GM12878 (cell line): ENCODE results near the gene DCLK2. TPM values are rescaled to one million over a fixed set of nuclear protein-coding genes. Genes with fewer than 3 reads are reported as not detected.

Source experiments
- ATAC-seq: fragments of 200-7000 bp; cut with Tn5 transposase; 3 replicates; pipeline ENCODE4 v1.9.1; 2020; ENCODE audit warnings: mild to moderate bottlenecking, moderate library complexity
- BruUV-seq: library from RNA; stranded (reverse); fragments of 400-500 nt; replicated peaks from 2 replicates; lab custom pipeline; 2021; lab: Mats Ljungman, UMichigan
- CTCF ChIA-PET: fragments of 300-600 bp; sonication (Branson Sonifier 250); formaldehyde crosslinking; extraction: SDS; loops from one replicate; lab custom pipeline; 2021; ENCODE audit warnings: inconsistent platforms; lab: Yijun Ruan, JAX
- POLR2A ChIA-PET: fragments of 350-600 bp; formaldehyde crosslinking; extraction: SDS; loops from one replicate; lab custom pipeline; 2021; ENCODE audit warnings: inconsistent platforms; lab: Charles Lee
- RAD21 ChIA-PET: fragments of 300-600 bp; sonication (Branson Sonifier 250); formaldehyde crosslinking; loops from one replicate; lab custom pipeline; 2023; ENCODE audit warnings: antibody characterized with exemption; ENCODE audit not compliant: unreplicated experiment; lab: Charles Lee
- SMC1A ChIA-PET: fragments of 300-600 bp; sonication (Branson Sonifier 250); formaldehyde crosslinking; loops from one replicate; lab custom pipeline; 2023; ENCODE audit not compliant: unreplicated experiment, uncharacterized antibody; lab: Charles Lee
- DNase-seq: peaks from one replicate; pipeline ENCODE4 v3.0.0-alpha.2; 2011; ENCODE audit warnings: low read depth, low spot score
- FAIRE-seq: peaks from 3 replicates; lab custom pipeline; 2011; peaks lifted over from hg19 to GRCh38; lab: Jason Lieb, UNC
- H2AFZ ChIP-seq: 2 replicates; pipeline ENCODE4 v1.6.0; 2011; ENCODE audit warnings: low read depth, low read length, control low read depth; ENCODE audit not compliant: control insufficient read depth
- H3K27ac ChIP-seq: 2 replicates; pipeline ENCODE4 v1.5.1; 2011; ENCODE audit warnings: control low read depth; ENCODE audit not compliant: control insufficient read depth, insufficient read depth
- H3K27me3 ChIP-seq, 2 experiments: replicated peaks in 1 of 2; 2 replicates each; pipeline versions ENCODE4 v1.6.0 to v1.6.1; 2011; ENCODE audit warnings: low read length in 1 of 2; ENCODE audit not compliant: control insufficient read depth in 2 of 2, insufficient read depth in 2 of 2
- H3K36me3 ChIP-seq, 2 experiments: 2 replicates each; pipeline ENCODE4 v1.5.1; 2011; ENCODE audit warnings: low read length in 1 of 2; ENCODE audit not compliant: control insufficient read depth in 2 of 2, insufficient read depth in 2 of 2
- H3K4me1 ChIP-seq: 2 replicates; pipeline ENCODE4 v1.6.1; 2011; ENCODE audit warnings: mild to moderate bottlenecking, low read length, moderate library complexity, mixed read lengths; ENCODE audit not compliant: control insufficient read depth, insufficient read depth
- H3K4me2 ChIP-seq: 2 replicates; pipeline ENCODE4 v1.6.0; 2011; ENCODE audit warnings: control low read depth; ENCODE audit not compliant: control insufficient read depth, insufficient read depth
- H3K4me3 ChIP-seq: fragments of 200-600 bp; sonication (generic); 2 replicates; pipeline ENCODE4 v1.5.1; 2016
- H3K79me2 ChIP-seq: 2 replicates; pipeline ENCODE4 v1.6.0; 2011; ENCODE audit warnings: low read length; ENCODE audit not compliant: control insufficient read depth, insufficient read depth
- H3K9ac ChIP-seq: 2 replicates; pipeline ENCODE4 v1.8.0; 2011; ENCODE audit warnings: low read length, control low read depth, mixed read lengths; ENCODE audit not compliant: control insufficient read depth, insufficient read depth
- H3K9me3 ChIP-seq: replicated peaks from 3 replicates; pipeline ENCODE4 v1.5.1; 2011; ENCODE audit warnings: mild to moderate bottlenecking, low read length; ENCODE audit not compliant: control insufficient read depth, insufficient read depth
- H4K20me1 ChIP-seq: 2 replicates; pipeline ENCODE4 v1.6.0; 2011; ENCODE audit not compliant: control insufficient read depth, insufficient read depth
- ASH2L ChIP-seq: fragments of 300-600, 200-600 bp; sonication (generic); IDR thresholded peaks from 2 replicates; pipeline ENCODE4 v1.6.1; 2017; ENCODE audit warnings: low read depth, mild to moderate bottlenecking, borderline replicate concordance
- BACH1 ChIP-seq: fragments of 450-650 bp; IDR thresholded peaks from 2 replicates; pipeline ENCODE4 v1.6.1; 2017; ENCODE audit warnings: mild to moderate bottlenecking, borderline replicate concordance
- CEBPB ChIP-seq, 2 experiments: fragments of 150-350 bp in 1 of 2; IDR thresholded peaks; 2 replicates each; pipeline ENCODE4 v1.6.1; 2012 to 2014; ENCODE audit warnings: low read depth in 2 of 2, low read length in 2 of 2, borderline replicate concordance in 1 of 2, inconsistent platforms in 1 of 2
- HDAC6 ChIP-seq: fragments of 200-600 bp; sonication (generic); IDR thresholded peaks from one replicate; pipeline ENCODE4 v1.8.0; 2017; ENCODE audit warnings: antibody characterized with exemption; ENCODE audit not compliant: unreplicated experiment
- HDGF ChIP-seq: fragments of 450-650 bp; IDR thresholded peaks from 2 replicates; pipeline ENCODE4 v1.6.1; 2016; ENCODE audit warnings: antibody characterized with exemption
- KDM1A ChIP-seq: fragments of 200-600 bp; sonication (generic); IDR thresholded peaks from 2 replicates; pipeline ENCODE4 v1.6.1; 2016; ENCODE audit warnings: borderline replicate concordance
- MTA2 ChIP-seq: fragments of 450-650 bp; IDR thresholded peaks from 2 replicates; pipeline ENCODE4 v1.6.1; 2016; ENCODE audit warnings: low read depth, mild to moderate bottlenecking, moderate library complexity
- PKNOX1 ChIP-seq: fragments of 450-650 bp; IDR thresholded peaks from 2 replicates; pipeline ENCODE4 v1.6.1; 2016; ENCODE audit warnings: mild to moderate bottlenecking
- RB1 ChIP-seq: fragments of 450-650 bp; formaldehyde crosslinking; IDR thresholded peaks from 2 replicates; pipeline ENCODE4 v1.6.1; 2017; ENCODE audit warnings: mild to moderate bottlenecking, borderline replicate concordance
- SMAD5 ChIP-seq: IDR thresholded peaks from 2 replicates; pipeline ENCODE4 v1.6.1; 2016; ENCODE audit warnings: antibody characterized with exemption, low read depth
- SMARCA5 ChIP-seq: fragments of 450-650 bp; IDR thresholded peaks from 2 replicates; pipeline ENCODE4 v1.6.1; 2017; ENCODE audit warnings: mild to moderate bottlenecking
- SREBF1 ChIP-seq: IDR thresholded peaks from 2 replicates; pipeline ENCODE4 v1.6.1; 2012; ENCODE audit warnings: mild to moderate bottlenecking, low read length
- STAT1 ChIP-seq: fragments of 450-650 bp; conservative IDR thresholded peaks from 2 replicates; pipeline ENCODE4 v1.6.1; 2014; ENCODE audit warnings: antibody characterized with exemption, mild to moderate bottlenecking
- ZNF217 ChIP-seq: fragments of 450-650 bp; IDR thresholded peaks from 2 replicates; pipeline ENCODE4 v1.6.1; 2017; ENCODE audit warnings: antibody characterized with exemption, mild to moderate bottlenecking
- WGBS: methylation state at CpG from one replicate; pipeline ENCODE4 v1.1.6; 2016; ENCODE audit warnings: low lambda C conversion rate; ENCODE audit not compliant: insufficient replicate concordance, insufficient coverage; ENCODE audit errors: missing lambda C conversion rate; 5-methylcytosine and 5-hydroxymethylcytosine counted together
- in situ Hi-C: fragments of 300-500 bp; cut with MboI; formaldehyde crosslinking; loops from 9 replicates; pipeline ENCODE4 v1.14.3; 2018; ENCODE audit warnings: mixed read lengths
- intact Hi-C: fragments of 100-400 bp; cut with micrococcal nuclease; formaldehyde crosslinking; loops from one replicate; pipeline ENCODE4 v1.14.2; 2022; ENCODE audit not compliant: unreplicated experiment
- polyA plus RNA-seq, 11 experiments: library from polyadenylated mRNA; depleted of rRNA in 4 of 11; unstranded in 6 of 11; stranded (reverse) in 5 of 11; fragments of >200 nt; fragmentation: Nextera tagmentation in 4 of 11; fragmentation: Illumina TruSeq in 1 of 11; extraction: Ambion mirVana in 4 of 11; extraction: Trizol in 1 of 11; gene quantifications; 1 replicate in 1 of 11; 2 replicates in 10 of 11; pipeline versions ENCODE4 v1.2.1 to v1.2.3, GENCODE V29; 2011 to 2016; ENCODE audit warnings: inconsistent platforms in 2 of 11, missing spikeins in 2 of 11, low read depth in 1 of 11
- total RNA-seq, 4 experiments: library from RNA; depleted of rRNA in 3 of 4; stranded (reverse); fragments of >200 nt in 3 of 4; fragmentation: Illumina TruSeq in 1 of 4; extraction: Trizol in 1 of 4; gene quantifications; 2 replicates each; pipeline versions ENCODE4 v1.2.1 to v1.2.3, GENCODE V29; 2013 to 2021
- TF ChIP-seq, protein P1 (sequence below): IDR thresholded peaks from 2 replicates; pipeline ENCODE4 v1.6.1; 2012; ENCODE audit warnings: low read length, inconsistent platforms
- TF ChIP-seq, protein P2 (sequence below): fragments of 450-650 bp; formaldehyde crosslinking; IDR thresholded peaks from 2 replicates; pipeline ENCODE4 v1.4.0; 2022; ENCODE audit warnings: mild to moderate bottlenecking, moderate library complexity
- TF ChIP-seq, protein P3 (sequence below): fragments of 150-350 bp; IDR thresholded peaks from 2 replicates; pipeline ENCODE4 v1.6.1; 2016; ENCODE audit warnings: low read depth, low read length

DCLK2 gene
- total and polyA plus RNA-seq, 10 of the 15 experiments (the other 5 are each of a cell fraction or from before 2014, with no cell fraction given) = not detected

- H3K79me2 ChIP-seq = no peaks in the 10 kb centered on the region
- no peaks in the 10 kb centered on the region for H4K20me1 ChIP-seq
- H3K36me3 ChIP-seq = no peaks in the 10 kb centered on the region
- H3K27ac ChIP-seq = no peak overlapping the region
- FAIRE-seq (no peak), ATAC-seq (no peak), DNase-seq (no peak)
- H3K9ac ChIP-seq = no peak overlapping the region
- H3K9me3 ChIP-seq = no peaks in the 10 kb centered on the region; the same call in 2 of the 3 replicates
- POLR2A ChIA-PET = no interaction called here
- no peak overlapping the region for H2AFZ ChIP-seq
- SMC1A ChIA-PET = interaction anchor here (0.9 to 1.6 kb wide), 2 partner anchors 15 to 20 kb away, joined by 3 to 4 read pairs; no protein-coding TSS in a partner anchor
- CTCF ChIA-PET = interaction anchor here (0.6 to 1.7 kb wide), 3 partner anchors 23 to 209 kb away, joined by 3 to 6 read pairs (median 6); no protein-coding TSS in a partner anchor
- H3K4me3 ChIP-seq = no peak overlapping the region
- no peak overlapping the region for H3K4me2 ChIP-seq
- H3K4me1 ChIP-seq = no peaks in the 10 kb centered on the region
- BruUV-seq = no TSS peak
- RAD21 ChIA-PET = no interaction called here
- H3K27me3 ChIP-seq = no peaks in the 10 kb centered on the region; a peak in 1 of 4 replicates
- in situ Hi-C loops = no loop called here
- WGBS = 0% methylated on average over 2 of the region's 2 CpGs
- intact Hi-C loops = no loop called here
- TF ChIP-seq RB1 (no peak), STAT1 (no peak), SMAD5 (no peak), ZNF217 (no peak), PKNOX1 (no peak), SMARCA5 (no peak), KDM1A (no peak), BACH1 (no peak), ASH2L (no peak), HDAC6 (no peak), MTA2 (no peak), CEBPB (IDR thresholded peaks at IDR 0.05; ENCODE audit: borderline replicate concordance in 1 of 2, low read depth in 2 of 2, low read length in 2 of 2) (no peak), SREBF1 (no peak), HDGF (no peak)
- TF ChIP-seq, protein P1, sequence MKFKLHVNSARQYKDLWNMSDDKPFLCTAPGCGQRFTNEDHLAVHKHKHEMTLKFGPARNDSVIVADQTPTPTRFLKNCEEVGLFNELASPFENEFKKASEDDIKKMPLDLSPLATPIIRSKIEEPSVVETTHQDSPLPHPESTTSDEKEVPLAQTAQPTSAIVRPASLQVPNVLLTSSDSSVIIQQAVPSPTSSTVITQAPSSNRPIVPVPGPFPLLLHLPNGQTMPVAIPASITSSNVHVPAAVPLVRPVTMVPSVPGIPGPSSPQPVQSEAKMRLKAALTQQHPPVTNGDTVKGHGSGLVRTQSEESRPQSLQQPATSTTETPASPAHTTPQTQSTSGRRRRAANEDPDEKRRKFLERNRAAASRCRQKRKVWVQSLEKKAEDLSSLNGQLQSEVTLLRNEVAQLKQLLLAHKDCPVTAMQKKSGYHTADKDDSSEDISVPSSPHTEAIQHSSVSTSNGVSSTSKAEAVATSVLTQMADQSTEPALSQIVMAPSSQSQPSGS = no peak
- TF ChIP-seq, protein P2, sequence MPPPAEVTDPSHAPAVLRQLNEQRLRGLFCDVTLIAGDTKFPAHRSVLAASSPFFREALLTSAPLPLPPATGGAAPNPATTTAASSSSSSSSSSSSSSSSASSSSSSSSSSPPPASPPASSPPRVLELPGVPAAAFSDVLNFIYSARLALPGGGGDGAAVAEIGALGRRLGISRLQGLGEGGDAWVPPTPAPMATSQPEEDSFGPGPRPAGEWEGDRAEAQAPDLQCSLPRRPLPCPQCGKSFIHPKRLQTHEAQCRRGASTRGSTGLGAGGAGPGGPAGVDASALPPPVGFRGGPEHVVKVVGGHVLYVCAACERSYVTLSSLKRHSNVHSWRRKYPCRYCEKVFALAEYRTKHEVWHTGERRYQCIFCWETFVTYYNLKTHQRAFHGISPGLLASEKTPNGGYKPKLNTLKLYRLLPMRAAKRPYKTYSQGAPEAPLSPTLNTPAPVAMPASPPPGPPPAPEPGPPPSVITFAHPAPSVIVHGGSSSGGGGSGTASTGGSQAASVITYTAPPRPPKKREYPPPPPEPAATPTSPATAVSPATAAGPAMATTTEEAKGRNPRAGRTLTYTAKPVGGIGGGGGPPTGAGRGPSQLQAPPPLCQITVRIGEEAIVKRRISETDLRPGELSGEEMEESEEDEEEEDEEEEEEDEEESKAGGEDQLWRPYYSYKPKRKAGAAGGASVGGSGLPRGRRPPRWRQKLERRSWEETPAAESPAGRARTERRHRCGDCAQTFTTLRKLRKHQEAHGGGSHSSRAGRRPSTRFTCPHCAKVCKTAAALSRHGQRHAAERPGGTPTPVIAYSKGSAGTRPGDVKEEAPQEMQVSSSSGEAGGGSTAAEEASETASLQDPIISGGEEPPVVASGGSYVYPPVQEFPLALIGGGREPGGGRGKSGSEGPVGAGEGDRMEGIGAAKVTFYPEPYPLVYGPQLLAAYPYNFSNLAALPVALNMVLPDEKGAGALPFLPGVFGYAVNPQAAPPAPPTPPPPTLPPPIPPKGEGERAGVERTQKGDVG (CRISPR knock-in tag) = no peak
- TF ChIP-seq, protein P3, sequence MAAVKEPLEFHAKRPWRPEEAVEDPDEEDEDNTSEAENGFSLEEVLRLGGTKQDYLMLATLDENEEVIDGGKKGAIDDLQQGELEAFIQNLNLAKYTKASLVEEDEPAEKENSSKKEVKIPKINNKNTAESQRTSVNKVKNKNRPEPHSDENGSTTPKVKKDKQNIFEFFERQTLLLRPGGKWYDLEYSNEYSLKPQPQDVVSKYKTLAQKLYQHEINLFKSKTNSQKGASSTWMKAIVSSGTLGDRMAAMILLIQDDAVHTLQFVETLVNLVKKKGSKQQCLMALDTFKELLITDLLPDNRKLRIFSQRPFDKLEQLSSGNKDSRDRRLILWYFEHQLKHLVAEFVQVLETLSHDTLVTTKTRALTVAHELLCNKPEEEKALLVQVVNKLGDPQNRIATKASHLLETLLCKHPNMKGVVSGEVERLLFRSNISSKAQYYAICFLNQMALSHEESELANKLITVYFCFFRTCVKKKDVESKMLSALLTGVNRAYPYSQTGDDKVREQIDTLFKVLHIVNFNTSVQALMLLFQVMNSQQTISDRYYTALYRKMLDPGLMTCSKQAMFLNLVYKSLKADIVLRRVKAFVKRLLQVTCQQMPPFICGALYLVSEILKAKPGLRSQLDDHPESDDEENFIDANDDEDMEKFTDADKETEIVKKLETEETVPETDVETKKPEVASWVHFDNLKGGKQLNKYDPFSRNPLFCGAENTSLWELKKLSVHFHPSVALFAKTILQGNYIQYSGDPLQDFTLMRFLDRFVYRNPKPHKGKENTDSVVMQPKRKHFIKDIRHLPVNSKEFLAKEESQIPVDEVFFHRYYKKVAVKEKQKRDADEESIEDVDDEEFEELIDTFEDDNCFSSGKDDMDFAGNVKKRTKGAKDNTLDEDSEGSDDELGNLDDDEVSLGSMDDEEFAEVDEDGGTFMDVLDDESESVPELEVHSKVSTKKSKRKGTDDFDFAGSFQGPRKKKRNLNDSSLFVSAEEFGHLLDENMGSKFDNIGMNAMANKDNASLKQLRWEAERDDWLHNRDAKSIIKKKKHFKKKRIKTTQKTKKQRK = no peak
These were observed 44.3 kb upstream of the DCLK2 start for GRCh38 chr4:150033901-150034300.
